T1000 (cell line): ENCODE measurements around the gene KL.

ENCODE experiments used
- DNase-seq: peaks from one replicate; lab custom pipeline; 2025; ENCODE audit warnings: mixed read lengths; lab: John Stamatoyannopoulos, UW

KL gene

DNA sequence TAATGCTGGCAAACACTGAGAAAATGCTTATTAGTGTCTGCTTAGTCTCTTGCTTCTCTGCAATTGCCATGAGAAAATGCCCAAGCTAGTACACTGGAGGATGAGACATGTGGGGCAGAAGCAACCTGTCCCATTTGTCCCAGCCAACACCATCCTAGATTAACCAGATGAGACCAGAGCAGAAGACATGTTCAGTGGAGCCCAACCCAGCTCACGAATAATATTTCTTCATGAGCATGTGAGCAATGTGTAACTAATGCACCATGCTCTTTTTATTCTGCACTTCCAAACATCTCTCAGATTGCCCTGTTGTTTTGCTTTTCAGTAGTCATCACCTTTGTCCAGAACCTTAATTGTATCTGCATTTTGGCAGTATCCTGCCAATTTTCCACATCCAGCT lies 21.4 kb downstream of the KL start:
- no peak for DNase-seq

DNA sequence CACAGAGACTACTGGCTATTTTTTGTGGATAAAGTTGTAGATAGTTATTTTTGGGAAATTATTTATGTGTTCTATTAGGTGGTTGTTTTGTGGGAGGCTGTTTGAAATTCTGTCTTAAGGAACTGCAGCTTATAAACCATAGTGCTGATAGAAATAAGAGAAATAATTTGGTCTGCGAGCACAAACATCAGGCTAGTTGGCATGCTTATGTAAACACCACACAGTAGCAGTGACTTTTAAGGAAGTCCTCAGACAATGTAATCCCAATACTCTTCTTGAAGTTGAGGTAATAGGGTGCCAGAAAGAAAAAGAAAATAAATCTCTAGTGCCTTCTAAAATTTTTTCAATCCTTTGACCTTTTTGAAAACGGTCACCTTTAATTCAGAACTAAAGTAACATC lies 23.9 kb downstream of the KL start:
- DNase-seq: no peak

DNA sequence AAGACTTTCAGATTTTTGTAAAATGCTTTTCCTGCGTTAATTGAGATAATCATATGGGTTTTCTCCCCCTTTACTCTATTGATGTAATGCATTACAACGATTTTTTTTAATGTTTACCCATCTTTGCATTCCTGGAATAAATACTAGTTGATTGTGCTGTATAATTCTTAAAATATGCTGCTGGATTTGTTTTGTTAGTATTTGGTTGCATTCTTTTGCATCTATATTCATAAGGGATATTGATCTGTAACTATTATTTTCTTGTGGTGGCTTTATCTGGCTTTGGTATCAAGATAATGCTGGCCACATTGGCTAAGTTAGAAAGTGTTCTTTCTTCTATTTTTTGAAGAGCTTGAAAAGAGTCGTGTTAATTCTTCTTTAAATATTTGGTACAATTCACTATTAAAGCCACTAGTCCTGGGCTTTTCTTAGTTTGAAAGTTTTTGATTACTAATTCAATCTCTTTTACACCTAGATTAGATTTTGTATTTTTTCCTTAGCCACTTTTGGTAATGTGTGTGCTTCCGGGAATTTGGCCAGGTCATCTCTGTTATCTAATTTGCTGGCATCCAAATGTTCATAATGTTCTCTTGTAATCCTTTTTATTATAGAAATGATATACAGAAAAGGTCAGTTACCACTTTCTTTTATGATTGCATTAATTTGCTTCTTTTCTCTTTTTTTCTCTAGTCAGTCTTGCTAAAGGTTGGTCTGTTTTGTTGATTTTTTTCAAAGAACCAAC lies 29.8 kb downstream of the KL start:
- DNase-seq: no peak

DNA sequence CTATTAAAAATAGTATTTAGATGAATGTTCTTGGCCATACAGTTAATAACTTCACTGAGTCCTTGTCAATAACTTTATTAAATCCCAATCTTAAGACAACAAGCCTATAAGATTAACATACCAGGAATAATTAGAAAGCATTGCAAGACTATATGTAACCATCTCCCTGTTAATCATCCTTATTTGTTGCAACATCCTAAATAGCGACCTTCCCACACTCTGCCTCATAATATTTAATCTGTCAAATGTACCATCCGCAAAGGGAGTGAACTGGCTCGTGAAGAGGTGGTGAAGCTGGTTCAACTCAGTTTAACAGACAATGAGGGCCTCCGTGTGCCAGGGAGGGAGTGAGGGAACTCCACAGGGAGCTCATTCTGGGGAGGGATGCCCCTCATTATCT lies 33.9 kb downstream of the KL start:
- DNase-seq: no peak

DNA sequence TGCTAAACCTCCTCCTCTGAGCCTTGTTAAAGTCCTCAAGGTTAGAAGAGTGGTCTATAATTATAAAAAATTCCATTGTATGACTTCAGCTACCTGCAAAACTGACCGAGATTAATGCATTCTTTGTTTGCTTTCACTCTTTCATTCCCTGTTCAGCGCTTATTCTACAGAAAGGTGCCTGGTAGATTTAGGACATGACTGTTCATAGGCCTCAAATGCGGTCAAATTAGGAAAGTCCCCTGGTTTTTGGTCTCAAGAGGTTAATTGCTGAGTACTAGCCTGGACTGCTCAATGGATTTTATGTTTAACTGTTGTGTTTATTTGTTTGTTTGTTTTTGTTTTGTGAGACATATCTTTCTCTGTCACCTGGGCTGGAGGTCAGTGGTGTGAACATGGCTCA lies 35.4 kb downstream of the KL start:
- no peak for DNase-seq

DNA sequence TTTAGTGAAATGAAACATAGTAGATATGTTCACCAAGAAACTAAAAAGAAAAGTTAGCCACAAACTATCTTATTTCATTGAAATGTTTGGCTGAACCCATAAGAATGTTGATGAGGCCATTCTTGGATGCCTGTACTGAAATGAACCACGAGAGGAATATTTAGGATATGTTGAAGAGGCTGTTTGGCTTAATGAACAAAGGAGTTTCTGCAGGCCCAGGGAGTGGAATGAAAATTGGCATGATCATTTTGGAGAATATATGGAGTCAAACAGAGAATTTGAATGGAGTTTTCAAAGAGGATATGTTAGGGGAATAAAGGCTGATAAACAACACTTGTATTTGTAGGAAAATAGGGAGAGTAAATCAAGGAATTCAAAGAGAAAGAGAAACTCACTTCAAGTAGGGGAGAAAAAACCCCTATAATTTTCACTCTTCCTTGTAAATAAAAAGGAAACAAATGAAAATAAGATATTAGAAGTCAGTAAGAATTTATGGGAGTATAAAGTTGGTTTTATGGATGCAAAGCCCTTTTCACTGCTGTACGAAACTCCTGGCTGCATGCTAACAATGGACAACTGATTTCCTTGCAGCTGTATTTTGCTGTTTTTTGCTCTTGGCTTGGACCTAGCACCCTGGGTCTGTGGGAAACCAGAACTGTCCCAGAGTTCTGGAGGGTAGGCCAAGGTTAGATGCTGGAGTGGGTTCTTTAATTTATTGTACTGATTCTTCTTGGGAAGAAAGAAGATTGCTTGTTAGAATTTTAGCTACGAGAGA lies 36.5 kb downstream of the KL start:
- no peak for DNase-seq

- no peak for DNase-seq
Observed at GRCh38 chr13:33053397-33054066, 37.3 kb downstream of the KL start.

GRCh38 chr13:33057019-33057780 lies 41.0 kb downstream of the KL start:
- DNase-seq: no peak

DNA sequence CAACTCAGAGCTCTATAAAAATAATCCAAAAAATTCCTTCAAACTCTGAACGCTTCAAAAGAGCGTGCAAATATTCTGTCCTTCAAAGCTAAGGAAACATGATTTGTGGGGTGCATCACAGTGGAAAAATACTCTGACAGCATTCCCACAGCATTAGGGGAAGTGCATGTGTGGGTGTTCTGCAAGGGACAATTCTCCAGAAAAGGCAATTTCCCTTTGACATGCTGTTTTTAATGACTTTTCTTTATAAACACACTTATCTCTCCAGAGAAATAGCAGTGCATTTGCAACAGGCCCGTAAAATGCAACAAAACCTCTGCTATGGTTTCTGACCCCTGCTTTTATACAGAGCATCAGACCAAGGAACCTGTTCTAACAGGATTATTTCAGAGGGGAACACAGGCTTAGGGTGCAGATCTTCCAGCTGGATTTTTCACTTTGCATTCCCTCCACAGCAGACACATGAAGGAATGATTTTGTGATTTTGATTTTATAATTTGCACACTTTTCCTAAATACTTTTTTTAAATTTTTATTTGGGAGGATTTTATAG lies 42.6 kb downstream of the KL start:
- no peak for DNase-seq

GRCh38 chr13:33060815-33061214 lies 44.6 kb downstream of the KL start:
- no peak for DNase-seq

- no peak for DNase-seq
Observed at GRCh38 chr13:33066329-33066728, 50.1 kb downstream of the KL start.

GRCh38 chr13:33069365-33069764 lies 53.1 kb downstream of the KL start:
- DNase-seq: no peak

DNA sequence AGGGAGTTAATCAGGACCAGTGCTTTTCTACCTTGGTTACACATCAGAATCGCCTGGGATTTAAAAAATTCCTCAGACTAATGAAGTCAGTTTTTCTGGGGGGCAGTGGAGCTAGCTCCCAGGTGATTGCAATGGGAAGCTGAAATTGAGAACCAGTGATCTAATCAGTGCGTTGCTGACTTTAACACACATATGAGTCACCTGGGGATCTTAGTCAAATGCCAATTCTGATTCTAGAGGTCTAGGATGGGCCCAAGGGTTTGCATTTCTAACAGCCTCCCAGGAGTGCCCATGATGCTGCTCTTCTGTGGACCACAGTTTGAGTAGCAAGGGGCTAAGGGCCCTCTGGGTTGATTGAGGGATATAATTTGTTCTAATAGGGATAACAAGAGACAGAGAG lies 54.5 kb downstream of the KL start:
- DNase-seq: no peak

DNA sequence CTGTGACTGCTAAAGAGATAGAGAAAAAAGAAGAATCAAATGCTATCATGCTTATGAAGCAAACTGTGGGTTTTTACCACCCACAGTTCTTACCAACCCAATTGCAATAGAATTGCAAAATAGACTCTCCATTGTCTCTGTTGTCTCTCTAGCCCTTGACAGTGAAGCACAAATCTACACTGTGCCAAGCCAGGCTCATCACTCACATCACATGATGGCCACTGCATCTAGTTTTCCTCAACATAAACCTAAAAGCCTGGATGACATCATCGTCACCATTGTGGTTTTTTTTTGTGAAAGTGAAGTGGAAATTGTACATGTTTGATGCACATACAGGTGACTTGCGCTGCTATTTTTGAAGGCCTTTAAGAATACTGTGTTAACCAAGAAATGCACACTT lies 56.1 kb downstream of the KL start:
- no peak for DNase-seq

DNA sequence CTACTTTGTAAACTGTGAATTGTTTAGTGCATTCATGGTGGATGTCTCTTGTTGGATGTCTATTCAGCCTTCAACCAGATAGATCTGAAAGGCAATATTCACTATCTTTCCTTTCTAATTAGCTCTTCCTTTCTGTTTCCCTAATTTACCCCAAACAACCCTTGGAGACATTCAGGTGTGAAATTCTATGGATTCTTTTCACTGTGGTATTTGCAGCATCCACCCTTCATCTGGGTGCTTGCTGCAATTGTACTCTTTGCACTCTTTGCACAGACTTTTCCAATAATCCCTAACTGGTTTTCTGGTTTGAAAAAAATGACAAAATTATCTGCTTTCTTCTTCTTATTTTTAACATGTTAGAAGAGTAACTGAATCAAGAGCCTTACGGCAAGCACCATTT lies 56.5 kb downstream of the KL start:
- DNase-seq: no peak

- DNase-seq: no peak
Observed at GRCh38 chr13:33073338-33073737, 57.1 kb downstream of the KL start.

GRCh38 chr13:33076001-33076992 lies 60.1 kb downstream of the KL start:
- no peak for DNase-seq

DNA sequence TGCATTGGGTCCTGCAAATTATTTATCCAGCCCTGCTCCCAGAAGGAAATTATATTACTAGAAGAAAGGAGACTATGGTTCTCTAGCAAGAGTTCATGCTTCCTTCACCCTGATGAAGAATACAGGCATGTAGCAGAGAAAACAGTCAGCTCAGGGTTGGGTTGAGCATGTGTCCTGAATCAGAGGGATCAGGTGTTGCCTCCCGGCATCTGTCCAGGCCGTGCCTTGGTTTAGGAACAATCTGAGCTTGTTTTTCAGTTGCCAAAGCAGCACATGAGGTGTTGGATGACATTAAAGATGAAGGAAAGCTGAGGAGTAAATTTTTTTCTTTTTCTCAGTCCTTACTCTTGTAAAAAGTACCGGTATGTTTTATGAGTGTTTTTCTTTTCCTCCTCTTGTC lies 62.0 kb downstream of the KL start:
- DNase-seq: no peak

- DNase-seq: no peak
Observed at GRCh38 chr13:33079960-33080359, 63.7 kb downstream of the KL start.

DNA sequence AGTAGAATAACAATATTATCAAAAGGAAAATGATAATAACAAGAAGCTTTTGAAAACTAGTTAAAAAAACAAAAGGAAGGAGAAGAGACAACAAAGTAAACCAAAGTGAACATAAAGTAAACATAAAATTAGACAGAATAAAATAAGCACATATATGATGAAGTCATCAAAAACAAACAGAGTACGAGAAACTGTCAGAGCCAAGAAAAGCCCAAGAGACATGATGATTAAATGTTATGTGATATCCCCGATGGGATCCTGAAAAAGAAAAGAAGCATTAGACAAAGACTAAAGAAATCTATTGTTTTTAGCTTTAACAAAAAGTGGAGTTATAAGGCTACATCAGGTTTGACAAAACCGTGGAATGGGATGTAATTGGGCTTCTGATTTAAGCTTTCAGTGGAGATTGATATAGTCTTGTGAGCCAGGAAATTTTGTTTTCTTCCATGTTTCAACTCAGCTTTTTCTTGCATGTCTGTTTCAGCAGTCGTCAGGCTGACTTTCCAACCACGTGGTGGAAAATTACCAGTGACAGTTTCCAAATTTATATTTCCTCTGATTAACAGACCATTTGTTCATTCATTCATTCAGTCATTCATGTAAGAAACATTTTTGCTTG lies 64.9 kb downstream of the KL start:
- DNase-seq: no peak
